Stimulated activated CD8-positive, alpha-beta memory T cell treated with anti-CD3 and anti-CD28 coated beads, Interleukin-15, amount 100 ng/mL, for 1 hour (primary cell): Measurements from ENCODE around the gene RPH3AL.
"Not testable (repeated sequence)": the region's sequence is repeated elsewhere in the genome, so short reads cannot be mapped to it uniquely, and the experiment has no call there.

Experiments
- DNase-seq: peaks from one replicate; pipeline ENCODE4 v3.0.0-alpha.2; 2020; ENCODE audit warnings: low read depth

Gene RPH3AL

GRCh38 chr17:260944-261343 is 91.7 kb downstream of the RPH3AL start:
- no peak for DNase-seq

GRCh38 chr17:260031-260791 is 92.4 kb downstream of the RPH3AL start:
- DNase-seq = no peak

GRCh38 chr17:259341-259976 is 93.1 kb downstream of the RPH3AL start:
- no peak for DNase-seq

- no peak for DNase-seq
Measured at GRCh38 chr17:258906-259305, 93.7 kb downstream of the RPH3AL start.

GRCh38 chr17:258045-258734 is 94.4 kb downstream of the RPH3AL start:
- DNase-seq = no peak

- DNase-seq = no peak
Measured at GRCh38 chr17:253091-253846, 99.3 kb downstream of the RPH3AL start.

- no peak for DNase-seq
Measured at GRCh38 chr17:252456-252855, 100.2 kb downstream of the RPH3AL start.

- DNase-seq = no peak
Measured at GRCh38 chr17:251531-251930, 101.1 kb downstream of the RPH3AL start.

- no peak for DNase-seq
Measured at GRCh38 chr17:250487-251300, 101.9 kb downstream of the RPH3AL start.

- DNase-seq = no peak
Measured at GRCh38 chr17:249236-249993, 103.2 kb downstream of the RPH3AL start.

GRCh38 chr17:248337-249235 is 104.0 kb downstream of the RPH3AL start:
- no peak for DNase-seq

- no peak for DNase-seq
Measured at GRCh38 chr17:247767-248166, 104.8 kb downstream of the RPH3AL start.

GRCh38 chr17:246851-247421 is 105.7 kb downstream of the RPH3AL start:
- no peak for DNase-seq

GRCh38 chr17:246226-246625 is 106.4 kb downstream of the RPH3AL start:
- DNase-seq = no peak

GRCh38 chr17:245611-246010 is 107.0 kb downstream of the RPH3AL start:
- DNase-seq = no peak

GRCh38 chr17:245020-245419 is 107.6 kb downstream of the RPH3AL start:
- no peak for DNase-seq

- DNase-seq = not testable (repeated sequence)
Measured at GRCh38 chr17:243924-244323, 108.7 kb downstream of the RPH3AL start.

- DNase-seq = no peak
Measured at GRCh38 chr17:238964-239259, 113.7 kb downstream of the RPH3AL start.
